SU-DHL-6 (cell line): ENCODE results near the gene MCF2L2.
A peak's percentile ranks its signal among the peaks of the same experiment; 100 is the strongest.

Experiments used
- H2AFZ ChIP-seq: fragments of 200-600 bp; sonication (generic); 2 replicates; pipeline ENCODE4 v1.6.1; 2014; ENCODE audit warnings: low read depth, mild to moderate bottlenecking, moderate library complexity, mixed read lengths, antibody characterized with exemption, low read length; ENCODE audit not compliant: severe bottlenecking
- H3F3A ChIP-seq: fragments of 200-600 bp; shearing (Covaris generic); 2 replicates; pipeline ENCODE4 v1.6.0; 2016; ENCODE audit warnings: antibody characterized with exemption, mild to moderate bottlenecking; ENCODE audit not compliant: insufficient read depth
- H3K27ac ChIP-seq: fragments of 200-600 bp; sonication (generic); 2 replicates; pipeline ENCODE4 v1.5.1; 2016; ENCODE audit warnings: low read depth, mild to moderate bottlenecking, low read length, moderate library complexity, mixed read lengths
- H3K27me3 ChIP-seq: fragments of 200-600 bp; sonication (generic), shearing (Covaris generic); 2 replicates; pipeline ENCODE4 v1.6.0; 2014; ENCODE audit warnings: mild to moderate bottlenecking, low read length
- H3K36me3 ChIP-seq: fragments of 200-600 bp; sonication (generic); 2 replicates; pipeline ENCODE4 v1.6.1; 2014; ENCODE audit warnings: mild to moderate bottlenecking, low read length, mixed read lengths
- H3K4me2 ChIP-seq: fragments of 300-600, 200-600 bp; shearing (Covaris generic), sonication (generic); 2 replicates; pipeline ENCODE4 v1.6.0; 2014; ENCODE audit warnings: low read length, low read depth, mild to moderate bottlenecking; ENCODE audit not compliant: poor library complexity, severe bottlenecking
- H3K4me3 ChIP-seq: fragments of 200-600 bp; sonication (generic); 2 replicates; pipeline ENCODE4 v1.5.1; 2014; ENCODE audit warnings: antibody characterized with exemption, low read length, mild to moderate bottlenecking, mixed read lengths; ENCODE audit not compliant: insufficient read depth, poor library complexity, severe bottlenecking
- H3K79me2 ChIP-seq: fragments of 200-600 bp; sonication (generic); 2 replicates; pipeline ENCODE4 v1.6.1; 2014; ENCODE audit warnings: mild to moderate bottlenecking, low read length, moderate library complexity; ENCODE audit not compliant: insufficient read depth
- H3K9ac ChIP-seq: fragments of 200-600 bp; sonication (generic); 2 replicates; pipeline ENCODE4 v1.7.0; 2014; ENCODE audit warnings: mild to moderate bottlenecking, low read length
- H3K9me2 ChIP-seq: fragments of 200-600 bp; sonication (generic); replicated peaks from 2 replicates; pipeline ENCODE4 v1.6.1; 2014; ENCODE audit warnings: low read length; ENCODE audit not compliant: insufficient read depth
- H3K9me3 ChIP-seq: fragments of 200-600 bp; sonication (generic); 2 replicates; pipeline ENCODE4 v1.6.1; 2014; ENCODE audit warnings: low read length, mixed read lengths; ENCODE audit not compliant: insufficient read depth
- H4K20me1 ChIP-seq: fragments of 200-600 bp; sonication (generic); 2 replicates; pipeline ENCODE4 v1.6.1; 2014; ENCODE audit warnings: low read depth, mild to moderate bottlenecking, antibody characterized with exemption, low read length, moderate library complexity, mixed read lengths
- EZH2phosphoT487 ChIP-seq: fragments of 200-600 bp; sonication (generic), shearing (Covaris generic); conservative IDR thresholded peaks from 2 replicates; pipeline ENCODE4 v1.6.1; 2018; ENCODE audit warnings: mild to moderate bottlenecking, antibody characterized with exemption, low read length, moderate library complexity, mixed read lengths
- TF ChIP-seq, protein P1 (sequence below): fragments of 200-600 bp; sonication (generic); IDR thresholded peaks from one replicate; pipeline ENCODE4 v1.5.1; 2017; ENCODE audit warnings: antibody characterized with exemption, mild to moderate bottlenecking, low read length, moderate library complexity; ENCODE audit not compliant: insufficient read depth, poor library complexity, severe bottlenecking

The MCF2L2 gene

DNA sequence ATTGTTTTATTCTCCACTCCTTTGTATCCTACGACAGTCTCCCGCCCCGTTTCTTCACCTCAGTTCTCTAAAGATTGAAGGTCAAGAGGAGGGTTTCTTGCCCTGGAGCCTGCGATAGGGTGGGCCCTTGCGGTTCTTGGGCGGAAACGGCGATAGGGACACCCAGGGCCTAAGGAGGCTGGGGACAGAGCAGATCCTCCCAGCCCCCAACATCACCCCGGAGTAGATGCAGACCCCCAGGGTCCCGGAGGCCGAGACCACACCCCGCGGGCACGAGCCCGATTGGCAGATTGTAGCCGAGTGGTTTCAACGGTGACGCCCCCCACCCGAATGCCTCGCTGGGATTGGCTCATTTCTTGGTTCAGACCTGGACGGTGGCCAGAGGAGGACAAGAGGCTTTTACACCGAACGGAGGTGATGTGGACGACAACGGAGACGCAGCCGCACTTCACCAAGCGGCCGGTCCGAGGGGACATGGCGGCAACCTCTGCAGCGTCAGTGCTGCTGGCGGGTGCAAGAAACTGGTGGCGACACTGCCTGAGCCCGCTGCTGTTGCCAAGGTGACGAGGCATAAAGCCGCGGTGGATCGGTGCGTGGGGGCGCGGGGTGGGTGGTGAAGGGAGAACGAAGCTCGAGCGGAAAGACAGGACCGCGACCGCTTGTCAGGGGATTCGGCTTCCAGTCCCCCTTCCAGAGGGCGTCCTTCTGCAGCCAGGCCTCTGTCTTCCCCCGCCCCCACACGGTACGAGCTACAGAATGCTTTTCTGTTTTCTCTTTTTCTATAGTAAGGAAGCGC is 19.0 kb upstream of the MCF2L2 start:
- Histone ChIP-seq H3K36me3 (no peaks in the 10 kb centered on the region; the same call in 1 of the 2 replicates), H3K9me3 (peaks cover 18% of the 10 kb centered on the region; the same call in 1 of the 2 replicates), H4K20me1 (no peaks in the 10 kb centered on the region), H3K27ac (no peak overlapping the region), H3K79me2 (no peaks in the 10 kb centered on the region), H3K9me2 (no peaks in the 10 kb centered on the region), H3F3A (peaks cover 9% of the 10 kb centered on the region; the same call in 1 of the 2 replicates), H3K27me3 (no peaks in the 10 kb centered on the region), H2AFZ (peak overlapping the region; percentile 93), H3K9ac (peak overlapping the region; percentile 64), H3K4me3 (peak overlapping the region; percentile 76), H3K4me2 (peak overlapping the region; percentile 75)
- TF ChIP-seq EZH2phosphoT487 = no peak
- TF ChIP-seq, protein P1, sequence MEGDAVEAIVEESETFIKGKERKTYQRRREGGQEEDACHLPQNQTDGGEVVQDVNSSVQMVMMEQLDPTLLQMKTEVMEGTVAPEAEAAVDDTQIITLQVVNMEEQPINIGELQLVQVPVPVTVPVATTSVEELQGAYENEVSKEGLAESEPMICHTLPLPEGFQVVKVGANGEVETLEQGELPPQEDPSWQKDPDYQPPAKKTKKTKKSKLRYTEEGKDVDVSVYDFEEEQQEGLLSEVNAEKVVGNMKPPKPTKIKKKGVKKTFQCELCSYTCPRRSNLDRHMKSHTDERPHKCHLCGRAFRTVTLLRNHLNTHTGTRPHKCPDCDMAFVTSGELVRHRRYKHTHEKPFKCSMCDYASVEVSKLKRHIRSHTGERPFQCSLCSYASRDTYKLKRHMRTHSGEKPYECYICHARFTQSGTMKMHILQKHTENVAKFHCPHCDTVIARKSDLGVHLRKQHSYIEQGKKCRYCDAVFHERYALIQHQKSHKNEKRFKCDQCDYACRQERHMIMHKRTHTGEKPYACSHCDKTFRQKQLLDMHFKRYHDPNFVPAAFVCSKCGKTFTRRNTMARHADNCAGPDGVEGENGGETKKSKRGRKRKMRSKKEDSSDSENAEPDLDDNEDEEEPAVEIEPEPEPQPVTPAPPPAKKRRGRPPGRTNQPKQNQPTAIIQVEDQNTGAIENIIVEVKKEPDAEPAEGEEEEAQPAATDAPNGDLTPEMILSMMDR = no peak

DNA sequence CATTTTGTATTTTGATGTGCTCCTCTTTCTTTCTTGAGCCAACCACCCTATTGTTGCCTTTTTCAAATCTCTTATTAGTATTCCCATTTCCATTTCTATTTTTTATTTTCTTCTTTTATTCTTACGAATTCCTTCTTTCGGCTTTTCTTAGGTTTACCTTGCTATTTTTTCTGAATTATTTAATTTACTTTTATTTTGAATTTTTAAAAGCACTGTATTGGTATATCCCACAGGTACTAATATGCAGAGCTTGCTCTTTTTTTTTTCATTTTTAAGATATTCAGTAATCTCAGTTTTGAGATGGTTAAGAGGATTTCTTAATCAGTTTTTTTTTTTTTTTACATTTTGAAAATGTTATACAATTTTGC is 18.4 kb upstream of the MCF2L2 start:
- Histone ChIP-seq H3K4me3 (peak overlapping the region; percentile 76), H3K36me3 (no peaks in the 10 kb centered on the region; the same call in 1 of the 2 replicates), H2AFZ (peak overlapping the region; percentile 93), H3K79me2 (no peaks in the 10 kb centered on the region), H3K27ac (no peak overlapping the region), H3K4me2 (peak overlapping the region; percentile 75), H3K9me3 (peaks cover 18% of the 10 kb centered on the region; the same call in 1 of the 2 replicates), H3K9me2 (no peaks in the 10 kb centered on the region), H3K9ac (peak overlapping the region; percentile 64), H4K20me1 (no peaks in the 10 kb centered on the region), H3K27me3 (no peaks in the 10 kb centered on the region), H3F3A (peaks cover 9% of the 10 kb centered on the region; the same call in 1 of the 2 replicates)
- no peak for TF ChIP-seq EZH2phosphoT487
- TF ChIP-seq, protein P1 = no peak

DNA sequence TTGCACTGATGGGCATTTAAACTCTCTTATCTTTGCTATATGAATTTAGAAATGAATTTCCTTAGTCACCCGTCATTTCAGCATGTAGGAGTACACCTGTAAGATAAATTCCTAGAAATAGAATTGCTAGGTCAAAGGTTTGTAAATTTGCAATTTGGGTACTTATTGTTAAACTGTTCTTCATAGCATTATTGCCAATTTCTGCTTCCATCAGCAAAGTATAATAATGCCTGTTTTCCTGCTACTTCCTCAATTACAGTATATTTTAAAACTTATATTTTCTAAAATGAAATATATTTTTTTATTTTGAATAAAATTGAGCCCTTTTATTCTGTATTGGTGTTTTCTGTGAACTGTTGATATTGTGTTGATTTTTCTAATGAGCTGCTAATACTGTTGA is 16.3 kb upstream of the MCF2L2 start:
- TF ChIP-seq EZH2phosphoT487 = no peak
- TF ChIP-seq, protein P1 = no peak
- no peak overlapping the region for H2AFZ ChIP-seq
- no peaks in the 10 kb centered on the region for H3K79me2 ChIP-seq
- no peak overlapping the region for H3K27ac ChIP-seq
- no peaks in the 10 kb centered on the region for H3K9me2 ChIP-seq
- no peak overlapping the region for H3K9ac ChIP-seq
- peaks cover 9% of the 10 kb centered on the region; the same call in 1 of the 2 replicates for H3F3A ChIP-seq
- no peaks in the 10 kb centered on the region for H4K20me1 ChIP-seq
- H3K4me2 ChIP-seq = no peak overlapping the region
- H3K9me3 ChIP-seq = peaks cover 18% of the 10 kb centered on the region; the same call in 1 of the 2 replicates
- H3K36me3 ChIP-seq = no peaks in the 10 kb centered on the region; the same call in 1 of the 2 replicates
- no peaks in the 10 kb centered on the region for H3K27me3 ChIP-seq
- H3K4me3 ChIP-seq = no peak overlapping the region
